HG03159 (cell line): ENCODE data around the gene CLDN24.

ENCODE experiments used
- ATAC-seq: cut with Tn5 transposase; IDR thresholded peaks from one replicate; pipeline ENCODE4 v1.9.1; 2021; ENCODE audit warnings: mild to moderate bottlenecking, moderate library complexity; ENCODE audit not compliant: unreplicated experiment

The CLDN24 gene

GRCh38 chr4:183322326-183322725, at the start of gene CLDN24:
CLDN24 (minus strand) TSS chr4:183322426; CDS start chr4:183322426, 0 bp downstream.
- no peak for ATAC-seq

- no peak for ATAC-seq
Measured at GRCh38 chr4:183370786-183371185, 48.6 kb upstream of the CLDN24 start.

- no peak for ATAC-seq
Measured at GRCh38 chr4:183369073-183369472, 46.8 kb upstream of the CLDN24 start.

- no peak for ATAC-seq
Measured at GRCh38 chr4:183366206-183366835, 44.1 kb upstream of the CLDN24 start.

GRCh38 chr4:183364025-183364424, 41.8 kb upstream of the CLDN24 start:
- ATAC-seq, result no peak

- no peak for ATAC-seq
Measured at GRCh38 chr4:183362916-183363542, 40.8 kb upstream of the CLDN24 start.

- no peak for ATAC-seq
Measured at GRCh38 chr4:183362036-183362435, 39.8 kb upstream of the CLDN24 start.

- ATAC-seq, result no peak
Measured at GRCh38 chr4:183360161-183360919, 38.1 kb upstream of the CLDN24 start.

- no peak for ATAC-seq
Measured at GRCh38 chr4:183358215-183358755, 36.1 kb upstream of the CLDN24 start.

- ATAC-seq, result no peak
Measured at GRCh38 chr4:183356931-183357675, 34.9 kb upstream of the CLDN24 start.

GRCh38 chr4:183356173-183356830, 34.1 kb upstream of the CLDN24 start:
- ATAC-seq, result no peak

GRCh38 chr4:183355405-183355804, 33.2 kb upstream of the CLDN24 start:
- no peak for ATAC-seq

- no peak for ATAC-seq
Measured at GRCh38 chr4:183354219-183354618, 32.0 kb upstream of the CLDN24 start.

GRCh38 chr4:183353557-183353956, 31.3 kb upstream of the CLDN24 start:
- ATAC-seq, result no peak

- ATAC-seq, result no peak
Measured at GRCh38 chr4:183352546-183352945, 30.3 kb upstream of the CLDN24 start.

- ATAC-seq, result no peak
Measured at GRCh38 chr4:183350317-183351071, 28.3 kb upstream of the CLDN24 start.

- ATAC-seq, result no peak
Measured at GRCh38 chr4:183349673-183350072, 27.4 kb upstream of the CLDN24 start.

GRCh38 chr4:183348706-183349659, 26.8 kb upstream of the CLDN24 start:
- ATAC-seq, result no peak

GRCh38 chr4:183348136-183348535, 25.9 kb upstream of the CLDN24 start:
- no peak for ATAC-seq
